HL-60 (cell line): Measurements from ENCODE around the gene SPESP1.

ENCODE experiments used
- DNase-seq, 2 experiments: peaks; one replicate each; pipeline ENCODE4 v3.0.0-alpha.2; 2010 to 2020; ENCODE audit warnings: low read depth in 1 of 2, low spot score in 1 of 2
- H3K27ac ChIP-seq: fragments of 250-450 bp; sonication (Bioruptor Pico); replicated peaks from 2 replicates; pipeline ENCODE4 v1.5.1; 2020; ENCODE audit warnings: mild to moderate bottlenecking, moderate library complexity
- H3K27me3 ChIP-seq: fragments of 250-450 bp; sonication (Bioruptor Pico); 2 replicates; pipeline ENCODE4 v1.5.1; 2021; ENCODE audit warnings: mild to moderate bottlenecking, moderate library complexity; ENCODE audit not compliant: insufficient read depth, poor library complexity, severe bottlenecking
- H3K4me3 ChIP-seq: replicated peaks from 2 replicates; pipeline ENCODE4 v1.5.1; 2011; ENCODE audit warnings: mild to moderate bottlenecking, control low read depth, low read length; ENCODE audit not compliant: insufficient read depth
- CTCF ChIP-seq: IDR thresholded peaks from one replicate; pipeline ENCODE4 v1.5.1; 2011; ENCODE audit warnings: low read length, control low read depth, inconsistent platforms; ENCODE audit not compliant: insufficient read depth
- GABPA ChIP-seq: IDR thresholded peaks from 2 replicates; pipeline ENCODE4 v1.6.1; 2012; ENCODE audit warnings: low read depth
- POLR2AphosphoS5 ChIP-seq: IDR thresholded peaks from 2 replicates; pipeline ENCODE4 v1.6.1; 2012; ENCODE audit warnings: low read depth
- SPI1 ChIP-seq: IDR thresholded peaks from 2 replicates; pipeline ENCODE4 v1.6.1; 2012; ENCODE audit warnings: low read depth, mild to moderate bottlenecking, borderline replicate concordance
- TF ChIP-seq, protein P1 (sequence below): IDR thresholded peaks from 2 replicates; pipeline ENCODE4 v1.6.1; 2012; ENCODE audit warnings: low read depth; ENCODE audit not compliant: insufficient replicate concordance

Gene SPESP1

GRCh38 chr15:68992696-68993095, 62.4 kb downstream of the SPESP1 start:
- Histone ChIP-seq H3K27ac (no peak overlapping the region), H3K27me3 (no peaks in the 10 kb centered on the region), H3K4me3 (no peak overlapping the region)
- no peak for DNase-seq
- TF ChIP-seq, protein P1, sequence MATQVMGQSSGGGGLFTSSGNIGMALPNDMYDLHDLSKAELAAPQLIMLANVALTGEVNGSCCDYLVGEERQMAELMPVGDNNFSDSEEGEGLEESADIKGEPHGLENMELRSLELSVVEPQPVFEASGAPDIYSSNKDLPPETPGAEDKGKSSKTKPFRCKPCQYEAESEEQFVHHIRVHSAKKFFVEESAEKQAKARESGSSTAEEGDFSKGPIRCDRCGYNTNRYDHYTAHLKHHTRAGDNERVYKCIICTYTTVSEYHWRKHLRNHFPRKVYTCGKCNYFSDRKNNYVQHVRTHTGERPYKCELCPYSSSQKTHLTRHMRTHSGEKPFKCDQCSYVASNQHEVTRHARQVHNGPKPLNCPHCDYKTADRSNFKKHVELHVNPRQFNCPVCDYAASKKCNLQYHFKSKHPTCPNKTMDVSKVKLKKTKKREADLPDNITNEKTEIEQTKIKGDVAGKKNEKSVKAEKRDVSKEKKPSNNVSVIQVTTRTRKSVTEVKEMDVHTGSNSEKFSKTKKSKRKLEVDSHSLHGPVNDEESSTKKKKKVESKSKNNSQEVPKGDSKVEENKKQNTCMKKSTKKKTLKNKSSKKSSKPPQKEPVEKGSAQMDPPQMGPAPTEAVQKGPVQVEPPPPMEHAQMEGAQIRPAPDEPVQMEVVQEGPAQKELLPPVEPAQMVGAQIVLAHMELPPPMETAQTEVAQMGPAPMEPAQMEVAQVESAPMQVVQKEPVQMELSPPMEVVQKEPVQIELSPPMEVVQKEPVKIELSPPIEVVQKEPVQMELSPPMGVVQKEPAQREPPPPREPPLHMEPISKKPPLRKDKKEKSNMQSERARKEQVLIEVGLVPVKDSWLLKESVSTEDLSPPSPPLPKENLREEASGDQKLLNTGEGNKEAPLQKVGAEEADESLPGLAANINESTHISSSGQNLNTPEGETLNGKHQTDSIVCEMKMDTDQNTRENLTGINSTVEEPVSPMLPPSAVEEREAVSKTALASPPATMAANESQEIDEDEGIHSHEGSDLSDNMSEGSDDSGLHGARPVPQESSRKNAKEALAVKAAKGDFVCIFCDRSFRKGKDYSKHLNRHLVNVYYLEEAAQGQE: no peak
- TF ChIP-seq SPI1 (no peak), CTCF (no peak), POLR2AphosphoS5 (no peak), GABPA (no peak)

DNA sequence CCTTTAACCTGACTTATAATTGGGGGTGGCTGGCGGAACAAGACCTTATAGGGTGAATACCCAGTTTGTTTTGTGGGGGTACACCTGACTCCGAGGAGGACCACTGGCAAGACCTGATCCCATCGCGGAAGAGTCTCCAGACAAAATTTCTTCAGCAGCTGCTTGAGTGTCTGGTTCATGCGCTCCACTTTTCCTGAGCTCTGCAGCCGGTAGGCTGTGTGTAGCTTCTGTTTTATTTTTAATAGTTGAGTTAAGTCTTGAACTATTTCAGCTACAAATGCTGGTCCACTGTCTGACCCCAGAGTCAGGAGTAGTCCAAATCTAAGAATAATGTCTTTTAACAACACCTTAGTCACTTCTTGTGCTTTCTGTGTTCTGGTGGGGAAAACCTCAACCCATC, 63.0 kb downstream of the SPESP1 start:
- Histone ChIP-seq H3K4me3 (no peak overlapping the region), H3K27me3 (no peaks in the 10 kb centered on the region), H3K27ac (no peak overlapping the region)
- TF ChIP-seq CTCF (no peak), GABPA (no peak), POLR2AphosphoS5 (no peak), SPI1 (no peak)
- TF ChIP-seq, protein P1: no peak
- DNase-seq: no peak

DNA sequence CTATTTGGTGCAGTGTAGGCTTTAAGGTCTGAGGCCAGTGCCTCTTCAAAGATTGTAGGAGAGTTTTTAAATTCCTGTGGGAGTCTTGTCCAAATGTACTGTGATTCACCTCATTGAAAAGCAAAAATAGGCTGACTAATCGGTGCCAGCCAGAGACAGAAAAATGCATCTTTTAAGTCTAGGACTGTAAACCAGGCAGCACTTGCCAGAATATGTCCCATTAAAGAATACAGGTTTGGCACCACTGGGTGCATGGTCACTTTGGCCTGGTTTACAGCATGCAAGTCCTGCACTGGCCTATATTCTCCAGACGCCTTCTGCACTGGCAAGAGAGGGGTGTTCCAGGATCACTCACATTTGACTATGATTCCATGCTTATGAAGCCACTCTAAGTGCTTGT, 63.8 kb downstream of the SPESP1 start:
- Histone ChIP-seq H3K27ac (no peak overlapping the region), H3K27me3 (no peaks in the 10 kb centered on the region), H3K4me3 (no peak overlapping the region)
- TF ChIP-seq GABPA (no peak), POLR2AphosphoS5 (no peak), CTCF (no peak), SPI1 (no peak)
- TF ChIP-seq, protein P1: no peak
- no peak for DNase-seq
